Left renal pelvis (tissue), 4 donors: ENCODE results near the gene PRPF6. TPM values are rescaled to one million over a fixed set of nuclear protein-coding genes. Genes with fewer than 3 reads are reported as not detected.
"Not testable (repeated sequence)": the region's sequence is repeated elsewhere in the genome, so short reads cannot be mapped to it uniquely, and the experiment has no call there.

Experiments
- DNase-seq, 4 donors: peaks; one replicate each; pipeline ENCODE4 v3.0.0-alpha.2; 2013; ENCODE audit warnings: low read depth in 4 of 4, low spot score in 3 of 4
- polyA plus RNA-seq, 4 donors: library from polyadenylated mRNA; unstranded; fragments of 120-200 nt; gene quantifications; one replicate each; pipeline ENCODE4 v1.2.1, GENCODE V29; 2013; ENCODE audit not compliant: insufficient read length in 4 of 4

Gene PRPF6
- polyA plus RNA-seq, 4 donors = 60.4 to 89.4 (median 83.3) TPM

DNA sequence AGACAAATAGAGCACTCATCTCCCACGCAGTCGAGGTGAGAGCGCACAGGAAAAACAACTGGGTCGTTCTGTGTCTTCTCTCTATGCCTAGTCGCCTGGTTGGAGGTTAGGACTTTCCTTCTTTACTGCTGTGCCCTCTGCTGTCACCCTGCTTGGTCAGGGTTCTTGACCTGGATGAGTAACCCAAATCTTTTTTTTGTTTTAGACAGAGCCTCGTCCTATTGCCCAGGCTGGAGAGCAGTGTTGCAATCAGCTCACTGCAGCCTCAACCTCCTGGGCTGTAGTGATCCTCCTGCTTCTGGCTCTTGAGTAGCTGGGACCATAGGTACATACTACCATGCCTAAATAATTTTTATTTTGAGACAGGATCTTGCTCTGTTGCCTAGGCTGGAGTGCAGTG lies 24.5 kb downstream of the PRPF6 start:
- no peak for DNase-seq

DNA sequence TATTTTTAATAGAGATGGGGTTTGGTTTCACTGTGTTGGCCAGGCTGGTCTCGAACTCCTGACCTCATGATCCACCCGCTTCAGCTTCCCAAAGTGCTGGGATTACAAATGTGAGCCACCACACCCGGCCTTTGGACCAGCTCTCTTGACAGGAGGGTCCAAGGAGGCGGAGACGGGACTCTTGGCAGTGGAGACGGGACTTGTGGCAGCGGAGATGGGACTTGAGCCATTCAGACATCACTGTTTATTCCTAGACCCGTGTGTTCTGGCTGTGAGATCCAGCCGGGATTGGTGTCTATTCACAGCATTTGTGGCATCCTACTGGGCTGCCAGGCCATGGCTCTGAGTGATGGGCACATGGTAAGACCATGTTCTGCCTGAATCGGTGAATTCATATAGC lies 25.6 kb downstream of the PRPF6 start:
- DNase-seq = no peak

DNA sequence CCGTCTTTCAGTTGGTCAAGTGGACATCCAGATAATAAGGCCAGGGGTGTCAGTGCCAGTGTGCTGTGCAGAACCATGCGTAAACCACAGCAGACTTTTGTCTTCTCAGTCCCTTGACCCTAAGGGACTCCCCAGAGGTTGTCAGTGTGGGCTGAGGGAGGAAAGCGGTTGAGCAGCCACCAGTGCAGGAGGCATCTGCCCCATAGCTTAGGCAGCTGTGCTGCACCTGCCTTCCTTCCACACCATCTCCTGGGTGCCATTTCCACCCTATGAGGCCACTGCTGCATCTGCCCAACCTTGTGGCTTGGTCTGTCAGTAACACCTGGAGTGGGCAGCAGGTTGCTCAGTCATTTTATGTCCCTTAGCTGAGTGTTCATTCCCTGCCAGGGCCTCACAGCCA lies 26.0 kb downstream of the PRPF6 start:
- no peak for DNase-seq

DNA sequence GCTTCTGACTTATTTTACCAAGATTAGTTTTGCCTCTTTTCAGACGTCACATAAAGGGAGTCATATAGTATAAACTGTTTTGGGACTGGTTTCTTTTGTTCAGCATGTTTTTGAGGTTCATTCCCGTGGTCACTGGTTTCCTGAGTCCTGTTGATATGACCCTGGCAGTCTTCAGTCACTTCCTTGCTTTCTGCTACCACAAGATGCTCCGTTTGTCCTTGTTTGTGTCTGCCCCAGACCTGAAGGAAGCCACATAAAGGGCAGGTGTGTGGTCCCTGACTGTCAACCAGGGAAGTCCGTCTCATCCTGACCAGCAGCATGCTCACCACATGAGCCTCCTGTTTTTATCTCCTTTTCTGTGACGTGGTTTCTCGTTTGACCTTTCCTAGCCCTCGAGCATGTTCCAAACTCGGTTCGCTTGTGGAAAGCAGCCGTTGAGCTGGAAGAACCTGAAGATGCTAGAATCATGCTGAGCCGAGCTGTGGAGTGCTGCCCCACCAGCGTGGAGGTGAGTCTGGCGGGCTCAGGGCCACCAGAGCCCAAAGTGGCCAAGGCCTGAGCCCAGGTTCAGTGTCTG lies 29.0 kb downstream of the PRPF6 start:
- no peak for DNase-seq

DNA sequence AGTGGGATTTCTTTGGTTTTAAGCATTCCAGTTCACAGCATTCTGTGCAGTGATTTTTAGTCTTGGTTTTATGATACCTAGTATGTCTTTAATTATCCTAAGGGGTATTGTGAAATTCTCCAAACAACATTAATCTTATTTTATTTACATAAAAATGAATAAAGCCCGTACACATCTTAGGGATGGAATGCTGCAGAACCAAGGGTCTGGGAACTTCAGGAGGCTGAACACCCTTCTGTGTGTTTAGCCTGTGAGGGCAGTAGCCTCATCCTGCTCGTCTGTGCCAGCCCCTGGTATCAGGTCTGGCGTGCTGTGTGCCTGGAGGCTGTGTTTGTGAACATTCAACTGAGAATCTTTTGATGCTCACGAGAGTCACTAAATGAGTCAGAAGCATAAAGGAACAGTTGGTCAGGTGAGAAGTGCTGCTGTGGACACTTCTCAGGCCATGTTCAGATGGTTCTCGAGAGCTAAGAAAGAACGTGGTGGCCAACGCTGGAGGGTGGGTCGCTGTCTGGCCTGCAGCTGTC lies 29.8 kb downstream of the PRPF6 start:
- DNase-seq = no peak

DNA sequence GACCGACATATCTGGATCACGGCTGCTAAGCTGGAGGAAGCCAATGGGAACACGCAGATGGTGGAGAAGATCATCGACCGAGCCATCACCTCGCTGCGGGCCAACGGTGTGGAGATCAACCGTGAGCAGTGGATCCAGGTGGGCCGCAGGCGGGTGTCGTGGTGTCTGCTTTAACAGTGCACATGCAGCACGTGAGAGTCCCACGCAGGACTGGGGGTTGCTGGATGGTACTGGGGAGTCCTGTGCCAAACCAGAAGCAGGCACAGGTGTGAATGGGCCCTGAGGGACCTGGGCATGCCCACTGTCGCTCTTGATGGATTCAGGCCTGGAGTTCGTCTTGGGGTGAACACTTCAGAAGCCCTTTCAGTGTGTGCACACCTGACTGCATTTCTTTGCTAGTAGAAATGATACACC lies 30.4 kb downstream of the PRPF6 start:
- no peak for DNase-seq

DNA sequence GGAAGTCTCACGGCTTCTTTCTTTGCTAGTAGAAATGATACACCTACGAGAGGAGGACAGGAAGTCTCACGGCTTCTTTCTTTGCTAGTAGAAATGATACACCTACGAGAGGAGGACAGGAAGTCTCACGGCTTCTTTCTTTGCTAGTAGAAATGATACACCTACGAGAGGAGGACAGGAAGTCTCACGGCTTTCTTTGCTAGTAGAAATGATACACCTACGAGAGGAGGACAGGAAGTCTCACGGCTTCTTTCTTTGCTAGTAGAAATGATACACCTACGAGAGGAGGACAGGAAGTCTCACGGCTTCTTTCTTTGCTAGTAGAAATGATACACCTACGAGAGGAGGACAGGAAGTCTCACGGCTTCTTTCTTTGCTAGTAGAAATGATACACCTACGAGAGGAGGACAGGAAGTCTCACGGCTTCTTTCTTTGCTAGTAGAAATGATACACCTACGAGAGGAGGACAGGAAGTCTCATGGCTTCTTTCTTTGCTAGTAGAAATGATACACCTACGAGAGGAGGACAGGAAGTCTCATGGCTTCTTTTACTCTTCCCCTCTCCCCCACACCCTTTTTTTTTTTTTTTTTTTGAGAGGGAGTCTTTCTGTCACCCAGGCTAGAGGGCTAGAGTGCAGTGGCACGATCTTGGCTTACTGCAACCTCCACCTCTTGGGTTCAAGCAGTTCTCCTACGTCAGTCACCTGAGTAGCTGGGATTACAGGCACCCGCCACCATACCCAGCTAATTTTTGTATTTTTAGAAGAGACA lies 31.6 kb downstream of the PRPF6 start:
- DNase-seq = not testable (repeated sequence)

DNA sequence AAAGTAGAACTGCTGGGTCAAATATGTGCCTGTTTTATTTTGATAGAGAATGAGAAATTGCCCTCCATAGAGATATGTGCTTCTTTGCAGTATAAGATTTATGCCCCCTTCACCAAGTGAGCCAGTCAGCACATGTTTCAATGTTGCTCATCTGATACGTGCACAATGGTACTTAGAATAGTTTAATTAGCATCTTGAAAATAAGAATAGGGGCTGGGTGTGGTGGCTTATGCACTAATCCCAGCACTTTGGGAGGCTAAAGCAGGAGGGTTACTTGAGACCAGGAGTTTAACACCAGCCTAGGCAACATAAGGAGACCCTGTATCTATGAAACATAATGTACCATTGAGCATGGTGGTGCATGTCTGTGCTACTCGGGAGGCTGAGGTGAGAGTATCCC lies 34.7 kb downstream of the PRPF6 start:
- DNase-seq = no peak

DNA sequence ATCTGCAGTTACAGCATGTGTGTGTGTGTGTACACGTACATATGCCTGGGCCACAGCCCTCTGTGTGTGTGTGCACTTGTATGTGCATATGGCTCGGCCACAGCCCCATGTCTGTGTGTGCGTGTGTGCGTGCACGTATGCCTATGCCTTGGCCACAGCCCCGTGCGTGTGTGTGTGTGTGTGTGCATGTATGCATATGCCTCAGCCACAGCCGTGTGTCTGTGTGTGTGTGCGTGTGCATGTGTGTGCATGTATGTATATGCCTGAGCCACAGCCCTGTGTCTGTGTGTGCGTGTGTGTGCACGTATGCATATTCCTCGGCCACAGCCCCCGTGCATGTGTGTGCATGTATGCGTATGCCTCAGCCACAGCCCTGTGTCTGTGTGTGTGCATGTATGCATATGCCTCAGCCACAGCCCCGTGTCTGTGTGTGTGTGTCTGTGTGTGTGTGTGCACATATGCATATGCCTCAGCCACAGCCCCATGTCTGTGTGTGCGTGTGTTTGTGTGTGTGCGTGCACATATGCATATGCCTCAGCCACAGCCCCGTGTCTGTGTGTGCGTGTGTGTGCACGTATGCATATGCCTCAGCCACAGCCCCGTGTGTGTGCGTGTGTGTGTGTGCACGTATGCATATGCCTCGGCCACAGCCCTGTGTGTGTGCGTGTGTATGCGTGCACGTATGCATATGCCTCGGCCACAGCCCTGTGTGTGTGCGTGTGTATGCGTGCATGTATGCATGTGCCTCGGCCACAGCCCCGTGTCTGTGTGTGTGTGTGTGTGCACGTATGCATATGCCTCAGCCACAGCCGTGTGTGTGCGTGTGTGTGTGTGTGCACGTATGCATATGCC lies 40.4 kb downstream of the PRPF6 start:
- no peak for DNase-seq

DNA sequence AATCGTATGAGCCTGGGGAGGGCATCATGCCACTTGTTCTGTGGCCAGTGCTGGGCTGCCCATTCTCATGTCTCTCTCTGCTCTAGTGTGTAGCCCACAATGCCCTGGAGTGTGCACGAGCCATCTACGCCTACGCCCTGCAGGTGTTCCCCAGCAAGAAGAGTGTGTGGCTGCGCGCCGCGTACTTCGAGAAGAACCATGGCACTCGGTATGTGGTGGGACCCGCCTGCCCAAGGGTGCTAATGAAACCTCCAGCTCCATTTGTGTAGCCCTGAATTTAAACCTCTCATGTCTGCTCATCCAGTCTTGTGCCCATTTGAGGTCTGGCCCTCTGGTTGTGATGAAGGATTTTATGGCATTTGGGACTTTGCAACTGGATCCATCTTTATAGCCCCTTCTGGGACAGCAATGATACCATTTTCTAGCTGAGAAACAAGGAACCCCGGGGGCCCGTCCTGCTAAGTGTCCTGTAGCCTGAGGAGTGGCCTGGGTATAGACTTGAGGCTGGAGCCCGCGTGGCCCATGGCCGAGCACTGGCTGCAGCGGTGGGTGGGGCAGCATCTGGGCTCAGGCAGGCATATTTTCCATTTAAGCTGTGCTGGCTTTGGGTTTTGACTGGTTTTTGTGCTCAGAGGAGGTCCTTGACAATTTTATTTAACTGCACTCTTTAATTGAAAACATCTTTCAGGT lies 41.9 kb downstream of the PRPF6 start:
- DNase-seq = no peak

DNA sequence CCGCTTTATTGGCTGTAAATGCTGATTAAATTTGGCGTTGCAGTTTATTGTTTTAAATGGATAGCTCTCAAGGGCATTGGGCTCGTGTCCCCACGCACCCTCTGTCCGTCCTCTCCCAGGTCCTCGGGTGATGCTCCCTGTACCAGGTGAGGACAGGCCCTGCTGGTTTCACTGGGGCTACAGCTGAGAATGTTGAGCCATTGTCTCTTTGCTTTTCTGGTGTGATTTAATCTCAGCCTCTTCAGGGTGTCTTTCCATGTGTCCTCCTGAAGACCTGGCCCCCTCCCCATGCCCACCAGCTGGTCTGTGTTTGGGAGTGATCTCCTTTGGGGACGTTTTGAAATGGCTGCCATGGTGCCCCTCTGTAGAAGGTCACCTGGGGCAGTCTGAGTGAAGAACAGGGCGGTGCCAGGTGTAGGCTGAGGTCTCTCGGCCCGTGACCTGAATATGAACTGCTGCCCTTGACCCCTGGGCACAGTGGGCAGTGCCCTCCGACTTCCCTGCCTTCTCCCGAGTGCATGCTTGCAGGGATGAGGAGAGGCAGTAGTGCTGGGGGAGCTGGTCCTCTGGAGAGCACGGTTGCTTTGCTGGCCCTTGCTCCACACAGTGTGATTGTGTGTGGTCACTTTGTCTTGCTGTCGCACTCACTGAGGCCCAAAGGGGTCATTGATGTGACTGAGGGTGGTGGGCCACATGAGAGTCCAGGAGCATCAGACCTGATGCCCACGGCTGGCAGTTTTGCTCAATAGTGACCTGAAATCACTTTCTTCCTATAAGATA lies 42.6 kb downstream of the PRPF6 start:
- DNase-seq = no peak

DNA sequence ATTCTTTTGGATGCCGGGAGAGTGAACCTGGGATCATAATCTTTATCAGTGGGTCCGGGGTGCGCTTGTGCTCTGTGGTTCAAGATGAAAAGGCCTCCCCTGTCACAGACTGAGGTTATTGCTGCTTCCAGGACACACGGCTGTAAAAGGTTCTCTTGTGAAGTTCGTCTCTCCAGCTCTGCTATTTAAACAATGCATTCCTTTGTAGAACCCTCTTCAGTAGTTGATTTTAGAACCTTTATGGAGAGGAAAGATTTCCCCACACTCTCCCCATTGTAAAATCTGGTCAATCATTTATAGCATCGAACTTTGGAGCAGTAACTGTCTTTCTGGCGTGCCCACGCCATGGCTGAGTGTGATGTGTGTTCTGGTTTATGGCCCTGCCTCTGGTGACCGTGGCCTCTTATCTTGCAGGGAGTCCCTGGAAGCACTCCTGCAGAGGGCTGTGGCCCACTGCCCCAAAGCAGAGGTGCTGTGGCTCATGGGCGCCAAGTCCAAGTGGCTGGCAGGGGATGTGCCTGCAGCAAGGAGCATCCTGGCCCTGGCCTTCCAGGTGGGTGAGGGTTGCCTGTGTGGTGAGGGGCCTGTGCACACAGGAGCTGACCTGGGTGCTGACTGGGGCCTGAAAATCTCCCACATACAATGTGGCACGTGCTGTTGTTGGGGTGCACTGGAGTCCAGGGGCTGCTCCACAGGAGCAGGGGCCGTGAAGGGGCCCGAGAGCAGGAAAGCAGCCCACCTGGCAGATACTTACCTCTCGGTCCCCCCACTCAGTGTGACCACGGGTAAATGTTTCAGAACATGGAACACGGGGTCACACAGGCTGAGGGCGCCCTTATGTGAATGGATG lies 43.4 kb downstream of the PRPF6 start:
- no peak for DNase-seq

DNA sequence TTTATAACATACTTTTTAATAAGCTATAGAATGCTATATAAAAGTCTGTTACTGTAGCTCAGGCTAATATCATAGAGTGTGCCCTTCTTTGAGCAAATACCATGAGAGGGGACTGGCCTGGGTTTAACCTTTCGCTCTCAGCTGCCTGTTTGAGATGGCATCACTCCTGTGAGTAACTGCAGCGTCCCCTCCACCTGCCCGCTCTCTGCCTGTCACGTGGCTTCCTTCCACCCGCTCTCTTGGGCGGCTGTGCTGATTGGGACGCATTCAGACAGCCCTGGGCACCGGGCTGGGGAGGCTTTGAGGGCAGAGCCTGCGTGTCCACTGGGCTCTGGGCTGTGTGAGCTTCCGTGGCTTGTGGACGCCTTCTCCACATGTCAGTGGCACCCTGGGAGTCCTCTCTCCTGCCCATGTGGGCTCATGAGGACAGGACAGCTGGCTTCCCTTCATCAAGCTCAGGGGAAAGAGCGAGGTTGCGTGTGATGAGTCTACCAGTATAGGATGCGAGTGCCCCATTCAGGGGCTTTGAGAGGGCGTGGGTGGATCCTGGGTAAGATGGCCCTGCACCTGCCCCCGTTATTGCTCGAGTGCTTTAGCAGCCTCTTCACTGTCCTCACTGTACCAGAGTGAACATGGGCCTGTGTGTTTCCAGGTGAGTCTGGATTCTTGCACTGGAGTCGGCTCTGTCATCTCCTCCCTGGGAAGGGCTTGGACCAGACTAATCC lies 44.3 kb downstream of the PRPF6 start:
- no peak for DNase-seq

DNA sequence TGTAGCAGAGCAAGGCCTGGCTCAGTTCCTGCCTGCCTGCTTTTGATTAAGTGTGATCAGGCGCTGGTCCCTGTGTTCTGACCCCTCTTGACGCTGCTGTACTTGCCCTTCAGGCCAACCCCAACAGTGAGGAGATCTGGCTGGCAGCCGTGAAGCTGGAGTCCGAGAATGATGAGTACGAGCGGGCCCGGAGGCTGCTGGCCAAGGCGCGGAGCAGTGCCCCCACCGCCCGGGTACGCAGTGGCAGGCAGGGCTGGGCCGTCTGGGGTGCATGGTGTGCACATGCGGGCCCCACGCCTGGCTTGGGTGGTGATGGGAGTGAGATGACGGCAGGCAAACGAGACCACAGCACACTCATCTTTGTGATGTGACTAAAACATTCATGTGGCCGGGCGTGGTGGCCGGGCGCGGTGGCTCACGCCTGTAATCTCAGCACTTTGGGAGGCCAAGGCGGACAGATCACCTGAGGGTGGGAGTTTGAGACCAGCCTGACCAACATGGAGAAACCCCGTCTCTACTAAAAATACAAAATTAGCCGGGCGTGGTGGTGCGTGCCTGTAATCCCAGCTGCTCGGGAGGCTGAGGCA lies 45.0 kb downstream of the PRPF6 start:
- no peak for DNase-seq

DNA sequence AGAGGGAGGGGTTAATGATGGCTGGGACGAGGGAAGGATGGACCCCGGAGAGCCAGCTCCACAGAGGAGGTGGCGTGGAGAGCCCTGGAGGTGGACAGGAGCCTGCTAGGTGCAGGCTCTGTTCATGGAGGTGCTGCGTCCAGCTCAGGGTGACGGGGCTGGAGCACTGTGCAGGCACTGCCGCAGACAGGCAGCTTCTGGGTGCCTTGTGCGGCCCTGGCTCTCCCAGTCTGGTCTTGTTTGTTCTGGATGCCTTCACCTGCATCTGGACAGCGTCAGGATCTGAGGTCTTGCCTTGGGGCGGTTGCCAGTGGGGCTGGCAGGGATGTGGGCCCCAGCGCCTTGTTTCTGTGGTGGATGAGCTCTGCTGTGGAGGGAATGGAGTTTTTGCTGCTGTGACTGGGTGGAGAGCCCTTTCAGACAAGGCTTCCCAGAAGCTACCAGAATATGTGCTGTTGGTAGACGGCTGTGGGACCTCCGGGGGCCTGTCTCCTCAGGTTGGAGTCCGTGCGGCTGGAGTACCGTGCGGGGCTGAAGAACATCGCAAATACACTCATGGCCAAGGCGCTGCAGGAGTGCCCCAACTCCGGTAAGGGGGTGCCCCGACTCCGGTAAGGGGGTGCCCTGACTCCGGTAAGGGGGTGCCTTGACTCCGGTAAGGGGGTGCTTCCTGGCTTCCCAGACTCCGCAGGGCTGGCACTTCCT lies 47.2 kb downstream of the PRPF6 start:
- DNase-seq = no peak

DNA sequence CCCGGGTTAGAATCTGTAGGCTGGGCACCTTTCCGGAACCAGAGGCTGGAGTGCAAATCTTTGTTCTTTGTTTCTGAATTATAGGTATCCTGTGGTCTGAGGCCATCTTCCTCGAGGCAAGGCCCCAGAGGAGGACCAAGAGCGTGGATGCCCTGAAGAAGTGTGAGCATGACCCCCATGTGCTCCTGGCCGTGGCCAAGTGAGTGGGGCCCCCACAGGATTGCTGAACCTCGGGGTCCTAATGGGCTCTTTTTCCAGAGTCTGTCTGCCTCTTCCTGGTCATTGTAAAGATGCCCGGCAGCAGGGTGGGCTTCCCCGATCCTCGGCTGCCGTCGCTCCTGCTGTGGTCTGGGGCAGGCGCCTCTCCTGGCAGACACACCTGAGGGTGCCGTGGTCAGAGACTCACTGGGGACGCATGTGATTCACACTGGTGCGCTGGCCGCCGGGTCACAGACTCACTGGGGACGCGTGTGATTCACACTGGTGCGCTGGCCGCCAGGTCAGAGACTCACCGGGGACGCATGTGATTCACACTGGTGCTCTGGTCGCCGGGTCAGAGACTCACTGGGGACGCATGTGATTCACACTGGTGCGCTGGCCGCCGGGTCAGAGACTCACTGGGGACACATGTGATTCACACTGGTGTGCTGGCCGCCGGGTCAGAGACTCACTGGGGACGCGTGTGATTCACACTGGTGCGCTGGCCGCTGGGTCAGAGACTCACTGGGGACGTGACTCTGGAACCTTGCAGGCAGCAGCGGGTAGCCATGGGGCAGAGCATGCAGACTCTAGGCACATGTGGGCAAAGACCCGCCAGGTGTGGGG lies 48.6 kb downstream of the PRPF6 start:
- no peak for DNase-seq
